Thyroid gland (tissue), 4 donors: ENCODE measurements around the gene KRTAP10-7.

Source experiments
- CTCF ChIP-seq, 6 experiments: fragments of 200-600 bp in 3 of 6; fragments of 450-650 bp in 3 of 6; sonication (generic) in 3 of 6; IDR thresholded peaks; one replicate each; pipeline ENCODE4 v1.5.1; 2016 to 2019; ENCODE audit warnings: antibody characterized with exemption in 6 of 6, mild to moderate bottlenecking in 2 of 6, inconsistent platforms in 1 of 6, moderate library complexity in 1 of 6
- POLR2A ChIP-seq, 2 donors: fragments of 450-650 bp; IDR thresholded peaks; one replicate each; pipeline ENCODE4 v1.6.1; 2017; ENCODE audit warnings: antibody characterized with exemption in 2 of 2, mild to moderate bottlenecking in 2 of 2, moderate library complexity in 1 of 2

- TF ChIP-seq CTCF (IDR thresholded peaks at IDR 0.05) (no peak), POLR2A (IDR thresholded peaks at IDR 0.05) (no peak)
Observed at GRCh38 chr21:44626262-44626661, 25.9 kb downstream of the KRTAP10-7 start.
